SK-N-SH treated with all-trans-retinoic acid at 6 μM for 48 hours (cell line): ENCODE measurements around the gene RIMBP2.

Experiments
- ATAC-seq: fragments of 200-7000 bp; cut with Tn5 transposase; 3 replicates; pipeline ENCODE4 v1.9.1; 2020; ENCODE audit warnings: mild to moderate bottlenecking, moderate library complexity
- ARNTL ChIP-seq: fragments of 450-650 bp; formaldehyde crosslinking; IDR thresholded peaks from 2 replicates; pipeline ENCODE4 v1.5.0; 2020; ENCODE audit warnings: low read depth, mild to moderate bottlenecking, moderate library complexity, borderline replicate concordance
- BACH2 ChIP-seq: fragments of 250-450 bp; sonication (Bioruptor Pico); IDR thresholded peaks from 2 replicates; pipeline ENCODE4 v1.9.0; 2021; ENCODE audit warnings: mild to moderate bottlenecking, borderline replicate concordance
- CREB5 ChIP-seq: fragments of 250-450 bp; sonication (Bioruptor Pico); IDR thresholded peaks from 2 replicates; pipeline ENCODE4 v1.5.1; 2020; ENCODE audit warnings: low read depth, mild to moderate bottlenecking, moderate library complexity
- CSDC2 ChIP-seq: fragments of 250-450 bp; sonication (Bioruptor Pico); IDR thresholded peaks from 2 replicates; pipeline ENCODE4 v1.5.0; 2020; ENCODE audit warnings: mild to moderate bottlenecking, moderate library complexity
- CSRNP3 ChIP-seq: fragments of 250-450 bp; sonication (Bioruptor Pico); IDR thresholded peaks from 2 replicates; pipeline ENCODE4 v1.5.1; 2021; ENCODE audit warnings: mild to moderate bottlenecking, moderate library complexity
- ESRRG ChIP-seq: fragments of 250-450 bp; sonication (Bioruptor Pico); IDR thresholded peaks from 2 replicates; pipeline ENCODE4 v1.6.1; 2021; ENCODE audit warnings: mild to moderate bottlenecking
- GLIS3 ChIP-seq: fragments of 250-450 bp; sonication (Bioruptor Pico); IDR thresholded peaks from 2 replicates; pipeline ENCODE4 v1.5.0; 2020; ENCODE audit warnings: mild to moderate bottlenecking, moderate library complexity
- ISL1 ChIP-seq: fragments of 250-450 bp; sonication (Bioruptor Pico); IDR thresholded peaks from 2 replicates; pipeline ENCODE4 v2.1.2; 2022; ENCODE audit warnings: mild to moderate bottlenecking, moderate library complexity
- OSR1 ChIP-seq: fragments of 250-450 bp; sonication (Bioruptor Pico); IDR thresholded peaks from 2 replicates; pipeline ENCODE4 v1.8.0; 2022; ENCODE audit warnings: moderate library complexity, mild to moderate bottlenecking, inconsistent platforms
- PATZ1 ChIP-seq: fragments of 250-450 bp; sonication (Bioruptor Pico); IDR thresholded peaks from 2 replicates; pipeline ENCODE4 v1.8.0; 2020; ENCODE audit warnings: mild to moderate bottlenecking, moderate library complexity, borderline replicate concordance
- POU6F1 ChIP-seq: fragments of 250-450 bp; sonication (Bioruptor Pico); IDR thresholded peaks from 2 replicates; pipeline ENCODE4 v1.8.0; 2021; ENCODE audit warnings: low read depth, mild to moderate bottlenecking, moderate library complexity, borderline replicate concordance
- PPARA ChIP-seq: fragments of 250-450 bp; sonication (Bioruptor Pico); IDR thresholded peaks from 2 replicates; pipeline ENCODE4 v1.5.0; 2020; ENCODE audit warnings: mild to moderate bottlenecking, borderline replicate concordance
- RARB ChIP-seq: fragments of 250-450 bp; sonication (Bioruptor Pico); IDR thresholded peaks from 2 replicates; pipeline ENCODE4 v1.8.0; 2021; ENCODE audit warnings: mild to moderate bottlenecking, moderate library complexity
- SNAI2 ChIP-seq: fragments of 250-450 bp; sonication (Bioruptor Pico); IDR thresholded peaks from 2 replicates; pipeline ENCODE4 v1.5.0; 2020; ENCODE audit warnings: mild to moderate bottlenecking, moderate library complexity
- TCF4 ChIP-seq: fragments of 250-450 bp; sonication (Bioruptor Pico); IDR thresholded peaks from 2 replicates; pipeline ENCODE4 v1.8.0; 2021; ENCODE audit warnings: mild to moderate bottlenecking, moderate library complexity, borderline replicate concordance
- TOX ChIP-seq: fragments of 250-450 bp; sonication (Bioruptor Pico); IDR thresholded peaks from 2 replicates; pipeline ENCODE4 v1.8.0; 2021; ENCODE audit warnings: mild to moderate bottlenecking, moderate library complexity, borderline replicate concordance
- TSHZ2 ChIP-seq: fragments of 250-450 bp; sonication (Bioruptor Pico); IDR thresholded peaks from 2 replicates; pipeline ENCODE4 v1.5.0; 2020; ENCODE audit warnings: mild to moderate bottlenecking, moderate library complexity
- ZC3H10 ChIP-seq: fragments of 250-450 bp; sonication (Bioruptor Pico); IDR thresholded peaks from 2 replicates; pipeline ENCODE4 v1.5.1; 2021; ENCODE audit warnings: mild to moderate bottlenecking, moderate library complexity
- ZFP3 ChIP-seq: fragments of 250-450 bp; sonication (Bioruptor Pico); IDR thresholded peaks from 2 replicates; pipeline ENCODE4 v1.5.0; 2020; ENCODE audit warnings: mild to moderate bottlenecking, moderate library complexity
- ZNF565 ChIP-seq: fragments of 450-650 bp; formaldehyde crosslinking; conservative IDR thresholded peaks from 2 replicates; pipeline ENCODE4 v1.5.0; 2020; ENCODE audit warnings: low read depth, mild to moderate bottlenecking, moderate library complexity

Gene RIMBP2

GRCh38 chr12:130414381-130414780 is 301.7 kb downstream of the RIMBP2 start:
- ATAC-seq = no peak
- no peak for TF ChIP-seq CSRNP3 (CRISPR knock-in tag)
- no peak for TF ChIP-seq TOX (CRISPR knock-in tag)
- TF ChIP-seq PPARA (CRISPR knock-in tag) = no peak
- no peak for TF ChIP-seq ZFP3 (CRISPR knock-in tag)
- TF ChIP-seq RARB (CRISPR knock-in tag) = no peak
- no peak for TF ChIP-seq OSR1

GRCh38 chr12:130413909-130414308 is 302.2 kb downstream of the RIMBP2 start:
- ATAC-seq = no peak

More at GRCh38 chr12:130413909-130414308, 302.2 kb downstream of the RIMBP2 start:
- TF ChIP-seq ZC3H10 (CRISPR knock-in tag) = no peak
- no peak for TF ChIP-seq RARB (CRISPR knock-in tag)
- TF ChIP-seq TOX (CRISPR knock-in tag) = no peak
- TF ChIP-seq POU6F1 = no peak
- TF ChIP-seq ARNTL (CRISPR knock-in tag) = no peak
- TF ChIP-seq ZNF565 (CRISPR knock-in tag) = no peak
- TF ChIP-seq BACH2 = no peak
- no peak for TF ChIP-seq CSRNP3 (CRISPR knock-in tag)
- TF ChIP-seq GLIS3 = no peak
- no peak for TF ChIP-seq CSDC2 (CRISPR knock-in tag)
- TF ChIP-seq PPARA (CRISPR knock-in tag) = no peak
- TF ChIP-seq SNAI2 (CRISPR knock-in tag) = no peak
- TF ChIP-seq ESRRG = no peak
- TF ChIP-seq CREB5 (CRISPR knock-in tag) = no peak
- no peak for TF ChIP-seq TCF4
- TF ChIP-seq ISL1 = no peak
- no peak for TF ChIP-seq OSR1
- no peak for TF ChIP-seq TSHZ2 (CRISPR knock-in tag)
- no peak for TF ChIP-seq PATZ1 (CRISPR knock-in tag)
